Activated CD8-positive, alpha-beta T cell treated with anti-CD3 and anti-CD28 coated beads, Interleukin-2, amount 10 ng/mL, durations not matched to agents 7 days and 5 days (primary cell): Measurements from ENCODE around the gene LRSAM1. TPM values are rescaled to one million over a fixed set of nuclear protein-coding genes. Genes with fewer than 3 reads are reported as not detected.

Experiments used
- ATAC-seq: fragments of 150-1000 bp; cut with Tn5 transposase; one replicate; pipeline ENCODE4 v1.10.0; 2021; ENCODE audit warnings: moderate library complexity
- CTCF ChIA-PET: fragments of 350-600 bp; sonication (Branson Sonifier 250); formaldehyde crosslinking; loops from one replicate; lab custom pipeline; 2021; ENCODE audit warnings: antibody characterized with exemption; lab: Charles Lee
- POLR2A ChIA-PET: fragments of 350-600 bp; sonication (Branson Sonifier 250); formaldehyde crosslinking; loops from one replicate; lab custom pipeline; 2021; ENCODE audit warnings: antibody characterized with exemption; lab: Charles Lee
- DNase-seq: peaks from one replicate; pipeline ENCODE4 v3.0.0-alpha.2; 2020
- H3K27ac Mint-ChIP-seq: one replicate; pipeline ENCODE4 v1.8.0; 2021; ENCODE audit warnings: mild to moderate bottlenecking, mixed read lengths
- H3K27me3 Mint-ChIP-seq: one replicate; pipeline ENCODE4 v1.8.0; 2021; ENCODE audit warnings: low read depth, mixed read lengths
- H3K36me3 Mint-ChIP-seq: one replicate; pipeline ENCODE4 v1.8.0; 2021; ENCODE audit warnings: low read depth, mixed read lengths
- H3K4me1 Mint-ChIP-seq: one replicate; pipeline ENCODE4 v1.8.0; 2021; ENCODE audit warnings: low read depth, mixed read lengths
- H3K4me3 Mint-ChIP-seq: one replicate; pipeline ENCODE4 v1.8.0; 2021; ENCODE audit warnings: mild to moderate bottlenecking, mixed read lengths
- H3K9me3 Mint-ChIP-seq: one replicate; pipeline ENCODE4 v1.8.0; 2022; ENCODE audit warnings: mixed read lengths; ENCODE audit not compliant: insufficient read depth
- total RNA-seq, 2 experiments: library from RNA; stranded (reverse); gene quantifications; one replicate each; pipeline ENCODE4 v1.2.3, GENCODE V29; 2021

The LRSAM1 gene
- 10 to 100 TPM; 17.8 to 18.0 TPM for total RNA-seq

GRCh38 chr9:127450830-127451607 is at the start of gene LRSAM1, which contains the start of gene RPL12:
LRSAM1 (plus strand) TSS chr9:127451510; CDS start chr9:127454528, 3,018 bp downstream.
RPL12 (minus strand) TSS chr9:127451406; CDS start chr9:127451317, 89 bp downstream.
- Mint-ChIP-seq H3K9me3 (no peaks in the 10 kb centered on the region), H3K4me1 (peaks cover 54% of the 10 kb centered on the region), H3K27me3 (no peaks in the 10 kb centered on the region), H3K36me3 (peaks cover 55% of the 10 kb centered on the region), H3K27ac (peak within 1 kb of the TSS; percentile 97), H3K4me3 (peak within 1 kb of the TSS; percentile 95)
- DNase-seq: peak; percentile 98
- POLR2A ChIA-PET: interaction anchor here (0.6 to 2.8 kb wide), 49 partner anchors 8 to 969 kb away, joined by 3 to 40 read pairs (median 3); partner anchors contain the start of genes PTRH1, SLC2A8, ST6GALNAC4 and TOR2A
- ATAC-seq: peak; percentile 66
- CTCF ChIA-PET: interaction anchor here (0.7 to 2.4 kb wide), 10 partner anchors 17 to 631 kb away, joined by 3 to 8 read pairs (median 3); partner anchors contain the start of genes SLC2A8, TOR2A and ZNF79

- H3K27me3 Mint-ChIP-seq: peaks cover 13% of the 10 kb centered on the region
- no peak for ATAC-seq
- no peaks in the 10 kb centered on the region for H3K9me3 Mint-ChIP-seq
- H3K36me3 Mint-ChIP-seq: no peaks in the 10 kb centered on the region
- ChIA-PET CTCF (interaction anchor here (0.7 kb wide), 1 partner anchor 21 kb away, joined by 3 read pairs; the partner anchor contains the start of gene ZNF79), POLR2A (interaction anchor here (1.0 kb wide), 1 partner anchor 49 kb away, joined by 5 read pairs; the partner anchor contains the start of genes LRSAM1 and RPL12)
- no peak overlapping the region for H3K27ac Mint-ChIP-seq
- H3K4me3 Mint-ChIP-seq: no peak overlapping the region
- H3K4me1 Mint-ChIP-seq: peaks cover 6% of the 10 kb centered on the region
- no peak for DNase-seq
These were observed 48.8 kb upstream of the LRSAM1 start for GRCh38 chr9:127402401-127403090.

DNA sequence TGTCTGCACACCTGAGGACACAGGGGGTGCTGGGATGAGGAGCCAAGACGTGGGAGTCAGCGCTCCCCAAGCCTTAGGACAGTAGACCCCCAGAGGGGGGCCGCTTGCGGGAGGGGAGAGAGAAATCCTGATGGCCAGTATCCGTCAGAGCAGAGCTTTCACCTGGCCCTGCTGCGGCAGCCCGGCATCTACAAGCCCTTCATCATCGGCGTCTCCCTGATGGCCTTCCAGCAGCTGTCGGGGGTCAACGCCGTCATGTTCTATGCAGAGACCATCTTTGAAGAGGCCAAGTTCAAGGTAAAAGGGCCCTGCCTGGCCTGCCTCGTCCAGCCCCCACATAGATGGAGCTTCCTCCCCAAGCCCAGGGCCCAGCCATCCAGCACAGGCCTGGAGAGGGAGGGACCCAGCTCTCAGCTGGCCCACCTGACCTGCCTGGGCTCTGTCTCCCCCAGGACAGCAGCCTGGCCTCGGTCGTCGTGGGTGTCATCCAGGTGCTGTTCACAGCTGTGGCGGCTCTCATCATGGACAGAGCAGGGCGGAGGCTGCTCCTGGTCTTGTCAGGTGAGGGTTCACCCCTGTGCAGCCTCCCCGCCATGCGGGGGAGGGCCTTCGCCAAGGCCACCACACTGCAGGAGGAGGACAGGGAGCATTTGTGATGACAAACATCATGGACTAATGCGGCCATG is 47.7 kb upstream of the LRSAM1 start:
- POLR2A ChIA-PET: no interaction called here

GRCh38 chr9:127404631-127405030 is 46.7 kb upstream of the LRSAM1 start:
- Mint-ChIP-seq H3K9me3 (no peaks in the 10 kb centered on the region), H3K27me3 (peaks cover 2% of the 10 kb centered on the region), H3K36me3 (no peaks in the 10 kb centered on the region), H3K4me3 (no peak overlapping the region), H3K4me1 (no peaks in the 10 kb centered on the region), H3K27ac (no peak overlapping the region)
- POLR2A ChIA-PET: no interaction called here
- CTCF ChIA-PET: no interaction called here
- ATAC-seq: no peak
- DNase-seq: no peak

More for the DNA sequence above, 47.7 kb upstream of the LRSAM1 start:
- H3K4me3 Mint-ChIP-seq: no peak overlapping the region
- peaks cover 7% of the 10 kb centered on the region for H3K27me3 Mint-ChIP-seq
- CTCF ChIA-PET: no interaction called here
- no peaks in the 10 kb centered on the region for H3K4me1 Mint-ChIP-seq
- H3K9me3 Mint-ChIP-seq: no peaks in the 10 kb centered on the region
- H3K27ac Mint-ChIP-seq: no peak overlapping the region
- no peaks in the 10 kb centered on the region for H3K36me3 Mint-ChIP-seq
- DNase-seq: no peak
- no peak for ATAC-seq

DNA sequence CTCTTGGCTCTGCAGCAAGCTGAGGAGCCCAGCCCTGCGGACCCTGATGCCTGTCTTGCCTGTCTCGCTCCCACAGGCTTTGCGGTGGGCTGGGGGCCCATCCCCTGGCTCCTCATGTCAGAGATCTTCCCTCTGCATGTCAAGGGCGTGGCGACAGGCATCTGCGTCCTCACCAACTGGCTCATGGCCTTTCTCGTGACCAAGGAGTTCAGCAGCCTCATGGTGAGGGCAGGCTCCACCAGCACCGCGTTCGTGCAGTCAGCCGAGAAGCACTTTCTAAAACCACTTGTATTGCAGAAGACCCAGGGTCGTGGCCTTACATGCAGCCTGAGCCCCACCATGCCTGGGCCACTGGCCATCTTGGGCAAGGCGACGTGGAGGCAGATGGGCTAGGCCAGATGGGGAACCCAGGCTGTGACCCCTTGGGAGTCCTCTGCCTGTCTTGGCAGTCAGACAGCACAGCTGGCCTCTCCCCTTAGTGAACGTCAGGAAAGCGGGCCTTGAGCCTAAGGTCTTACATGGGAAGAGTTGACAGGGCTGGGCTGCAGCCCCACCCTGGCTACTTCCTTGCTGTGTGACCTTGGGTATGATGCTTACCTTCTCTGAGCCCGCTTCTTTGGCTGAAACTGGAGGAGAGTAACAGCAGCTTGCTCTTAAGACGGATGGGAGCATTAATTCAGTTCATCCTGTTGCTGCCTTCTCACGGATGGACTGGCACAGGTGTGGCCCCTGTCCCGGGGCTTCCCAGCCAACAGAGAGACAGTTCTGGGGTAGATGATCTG is 45.8 kb upstream of the LRSAM1 start:
- Mint-ChIP-seq H3K9me3 (no peaks in the 10 kb centered on the region), H3K4me3 (no peak overlapping the region), H3K4me1 (no peaks in the 10 kb centered on the region), H3K27ac (no peak overlapping the region), H3K27me3 (no peaks in the 10 kb centered on the region), H3K36me3 (no peaks in the 10 kb centered on the region)
- CTCF ChIA-PET: no interaction called here
- no peak for ATAC-seq
- DNase-seq: no peak
- POLR2A ChIA-PET: interaction anchor here (0.6 kb wide), 1 partner anchor 426 kb away, joined by 3 read pairs; no protein-coding TSS in a partner anchor

GRCh38 chr9:127406799-127407491 is 44.4 kb upstream of the LRSAM1 start:
- H3K4me3 Mint-ChIP-seq: no peak overlapping the region
- H3K9me3 Mint-ChIP-seq: no peaks in the 10 kb centered on the region
- ChIA-PET POLR2A (interaction anchor here (0.6 kb wide), 1 partner anchor 44 kb away, joined by 3 read pairs; the partner anchor contains the start of genes LRSAM1 and RPL12), CTCF (interaction anchor here (0.7 to 1.4 kb wide), 3 partner anchors 10 to 661 kb away, joined by 3 to 5 read pairs (median 3); partner anchors contain the start of gene SLC2A8)
- no peak overlapping the region for H3K27ac Mint-ChIP-seq
- H3K4me1 Mint-ChIP-seq: no peaks in the 10 kb centered on the region
- H3K27me3 Mint-ChIP-seq: peaks cover under 1% of the 10 kb centered on the region
- no peak for ATAC-seq
- no peaks in the 10 kb centered on the region for H3K36me3 Mint-ChIP-seq
- no peak for DNase-seq

- CTCF ChIA-PET: interaction anchor here (0.7 to 1.4 kb wide), 3 partner anchors 11 to 662 kb away, joined by 3 to 5 read pairs (median 3); partner anchors contain the start of gene SLC2A8
- DNase-seq (no peak), ATAC-seq (no peak)
- Mint-ChIP-seq H3K27me3 (peaks cover 2% of the 10 kb centered on the region), H3K36me3 (no peaks in the 10 kb centered on the region), H3K4me3 (no peak overlapping the region), H3K9me3 (no peaks in the 10 kb centered on the region), H3K4me1 (no peaks in the 10 kb centered on the region), H3K27ac (no peak overlapping the region)
- POLR2A ChIA-PET: interaction anchor here (0.6 kb wide), 1 partner anchor 44 kb away, joined by 3 read pairs; the partner anchor contains the start of genes LRSAM1 and RPL12
These were observed 43.8 kb upstream of the LRSAM1 start for GRCh38 chr9:127407492-127407843.

DNA sequence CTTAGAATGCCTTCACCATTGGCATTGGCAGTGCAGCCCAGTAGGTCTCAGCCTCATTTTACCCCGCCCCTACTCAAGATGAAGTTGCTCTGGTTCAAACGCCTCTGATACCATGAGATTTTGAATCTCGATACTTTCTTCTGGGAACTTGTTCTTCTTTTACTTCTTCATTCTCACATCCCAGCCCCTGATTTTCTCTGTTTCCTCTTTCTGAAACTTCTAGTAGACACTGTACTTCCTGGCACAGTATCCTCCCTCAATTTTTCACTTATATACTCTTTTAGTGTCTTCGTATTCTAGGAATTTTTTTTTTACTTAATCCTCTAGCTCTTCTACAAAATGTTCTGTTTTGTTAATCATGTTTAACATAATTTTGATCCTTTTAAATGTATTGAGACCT is 40.2 kb upstream of the LRSAM1 start:
- DNase-seq (no peak), ATAC-seq (no peak)
- H3K36me3 Mint-ChIP-seq: no peaks in the 10 kb centered on the region
- no peak overlapping the region for H3K27ac Mint-ChIP-seq
- no peaks in the 10 kb centered on the region for H3K4me1 Mint-ChIP-seq
- no peak overlapping the region for H3K4me3 Mint-ChIP-seq
- H3K9me3 Mint-ChIP-seq: no peaks in the 10 kb centered on the region
- POLR2A ChIA-PET: no interaction called here
- H3K27me3 Mint-ChIP-seq: peaks cover 20% of the 10 kb centered on the region
- CTCF ChIA-PET: no interaction called here

- Mint-ChIP-seq H3K36me3 (no peaks in the 10 kb centered on the region), H3K4me1 (no peaks in the 10 kb centered on the region), H3K27me3 (peaks cover 24% of the 10 kb centered on the region), H3K9me3 (no peaks in the 10 kb centered on the region), H3K27ac (no peak overlapping the region), H3K4me3 (no peak overlapping the region)
- DNase-seq: no peak
- ChIA-PET CTCF (interaction anchor here (1.0 kb wide), 1 partner anchor 18 kb away, joined by 4 read pairs; the partner anchor contains the start of gene SLC2A8), POLR2A (interaction anchor here (0.9 kb wide), 1 partner anchor 9 kb away, joined by 3 read pairs; the partner anchor contains the start of gene ZNF79)
- ATAC-seq: no peak
These were observed 36.2 kb upstream of the LRSAM1 start for GRCh38 chr9:127415141-127415540.

DNA sequence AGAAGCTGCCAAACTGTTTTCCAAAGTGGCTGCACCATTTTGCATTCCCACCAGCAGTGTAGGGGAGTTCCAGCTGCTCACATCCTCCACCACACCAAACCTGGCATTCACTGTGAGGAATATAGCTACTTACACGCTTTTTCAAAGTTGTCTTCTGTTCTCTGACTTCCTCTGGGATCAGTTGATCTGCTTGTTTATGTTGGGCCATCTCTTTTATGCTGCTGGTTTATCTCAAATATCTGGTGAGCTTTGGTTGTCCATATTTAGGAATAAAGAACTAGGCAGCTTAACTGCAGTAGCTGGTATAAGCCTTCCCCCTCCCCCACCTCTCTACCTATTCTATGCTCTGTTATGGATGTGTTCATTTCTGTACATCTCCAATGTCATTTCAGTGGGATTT is 35.7 kb upstream of the LRSAM1 start:
- H3K27ac Mint-ChIP-seq: no peak overlapping the region
- H3K4me1 Mint-ChIP-seq: no peaks in the 10 kb centered on the region
- peaks cover 24% of the 10 kb centered on the region for H3K27me3 Mint-ChIP-seq
- CTCF ChIA-PET: interaction anchor here (1.0 kb wide), 1 partner anchor 19 kb away, joined by 4 read pairs; the partner anchor contains the start of gene SLC2A8
- no peak for DNase-seq
- H3K9me3 Mint-ChIP-seq: no peaks in the 10 kb centered on the region
- POLR2A ChIA-PET: interaction anchor here (0.9 kb wide), 1 partner anchor 8 kb away, joined by 3 read pairs; the partner anchor contains the start of gene ZNF79
- H3K36me3 Mint-ChIP-seq: no peaks in the 10 kb centered on the region
- H3K4me3 Mint-ChIP-seq: no peak overlapping the region
- ATAC-seq: no peak
